OCI-LY7 (cell line): ENCODE data around the gene DISC1. TPM values are rescaled to one million over a fixed set of nuclear protein-coding genes. Genes with fewer than 3 reads are reported as not detected.

Source experiments
- BruUV-seq: library from RNA; stranded (reverse); fragments of 400-500 nt; replicated peaks from 2 replicates; lab custom pipeline; 2021; lab: Mats Ljungman, UMichigan
- CTCF ChIA-PET: fragments of 300-600 bp; sonication (Branson Sonifier 250); formaldehyde crosslinking; loops from one replicate; lab custom pipeline; 2022; ENCODE audit warnings: antibody characterized with exemption; ENCODE audit not compliant: unreplicated experiment; lab: Charles Lee
- POLR2A ChIA-PET: fragments of 300-600 bp; sonication (Branson Sonifier 250); formaldehyde crosslinking; loops from one replicate; lab custom pipeline; 2022; ENCODE audit warnings: antibody characterized with exemption; lab: Charles Lee
- DNase-seq: peaks from one replicate; pipeline ENCODE4 v3.0.0-alpha.2; 2015; ENCODE audit warnings: low spot score
- H2AFZ ChIP-seq: fragments of 200-600 bp; sonication (generic), shearing (Covaris generic); 2 replicates; pipeline ENCODE4 v1.6.1; 2014; ENCODE audit warnings: mild to moderate bottlenecking, antibody characterized with exemption, low read length, moderate library complexity
- H3K27ac ChIP-seq: fragments of 200-600 bp; sonication (generic); 2 replicates; pipeline ENCODE4 v1.5.1; 2014; ENCODE audit warnings: mixed run types, low read depth, mild to moderate bottlenecking, moderate library complexity, low read length, inconsistent platforms; ENCODE audit not compliant: poor library complexity, severe bottlenecking
- H3K36me3 ChIP-seq: fragments of 200-600 bp; sonication (generic); 2 replicates; pipeline ENCODE4 v1.6.1; 2014; ENCODE audit warnings: mild to moderate bottlenecking, antibody characterized with exemption, low read length, moderate library complexity, mixed read lengths; ENCODE audit not compliant: insufficient read depth
- H3K4me1 ChIP-seq: fragments of 200-600 bp; sonication (generic); 2 replicates; pipeline ENCODE4 v1.5.1; 2014; ENCODE audit warnings: mild to moderate bottlenecking, low read length; ENCODE audit not compliant: insufficient read depth, poor library complexity, severe bottlenecking
- H3K4me2 ChIP-seq: fragments of 200-600 bp; sonication (generic); 2 replicates; pipeline ENCODE4 v1.6.1; 2014; ENCODE audit warnings: mild to moderate bottlenecking, low read length
- H3K4me3 ChIP-seq: fragments of 200-600 bp; sonication (generic); 2 replicates; pipeline ENCODE4 v1.5.1; 2014; ENCODE audit warnings: mild to moderate bottlenecking, low read depth, low read length; ENCODE audit not compliant: poor library complexity, severe bottlenecking
- H3K79me2 ChIP-seq: fragments of 200-600 bp; sonication (generic); 2 replicates; pipeline ENCODE4 v1.6.1; 2016; ENCODE audit warnings: low read depth, mild to moderate bottlenecking, low read length, moderate library complexity, mixed read lengths; ENCODE audit not compliant: insufficient read depth
- H3K9me2 ChIP-seq: fragments of 200-600 bp; sonication (generic); 2 replicates; pipeline ENCODE4 v1.6.1; 2016; ENCODE audit warnings: mild to moderate bottlenecking, low read length, mixed read lengths; ENCODE audit not compliant: insufficient read depth
- H3K9me3 ChIP-seq: fragments of 200-600 bp; sonication (generic); 2 replicates; pipeline ENCODE4 v1.6.1; 2014; ENCODE audit warnings: mild to moderate bottlenecking, mixed run types, low read length, mixed read lengths
- H4K20me1 ChIP-seq: fragments of 200-600 bp; sonication (generic); 2 replicates; pipeline ENCODE4 v1.6.1; 2014; ENCODE audit warnings: mild to moderate bottlenecking, antibody characterized with exemption, low read length, moderate library complexity, mixed read lengths; ENCODE audit not compliant: insufficient read depth
- CTCF ChIP-seq: fragments of 200-600 bp; sonication (generic); conservative IDR thresholded peaks from 2 replicates; pipeline ENCODE4 v1.5.1; 2014; ENCODE audit warnings: mild to moderate bottlenecking, antibody characterized with exemption, low read length, moderate library complexity, mixed read lengths
- EZH2phosphoT487 ChIP-seq: fragments of 200-600 bp; sonication (generic); IDR thresholded peaks from 2 replicates; pipeline ENCODE4 v1.6.1; 2018; ENCODE audit warnings: low read depth, borderline replicate concordance, mild to moderate bottlenecking, mixed run types, antibody characterized with exemption, low read length, moderate library complexity, mixed read lengths
- intact Hi-C: fragments of 100-400 bp; cut with micrococcal nuclease; formaldehyde crosslinking; loops from one replicate; pipeline ENCODE4 v1.10.0; 2022; ENCODE audit not compliant: unreplicated experiment
- total RNA-seq, 2 experiments: library from RNA; depleted of rRNA in 1 of 2; stranded (reverse); fragments of >200 nt in 1 of 2; shearing (Covaris generic) in 1 of 2; gene quantifications; 2 replicates each; pipeline ENCODE4 v1.2.3, GENCODE V29; 2014 to 2022

DISC1 gene
- total RNA-seq, 2 experiments from 2014 or later = 0.91 TPM; not detected in 1

- intact Hi-C loops = no loop called here
Observed at GRCh38 chr1:231694075-231694431, 67.5 kb downstream of the DISC1 start.

DNA sequence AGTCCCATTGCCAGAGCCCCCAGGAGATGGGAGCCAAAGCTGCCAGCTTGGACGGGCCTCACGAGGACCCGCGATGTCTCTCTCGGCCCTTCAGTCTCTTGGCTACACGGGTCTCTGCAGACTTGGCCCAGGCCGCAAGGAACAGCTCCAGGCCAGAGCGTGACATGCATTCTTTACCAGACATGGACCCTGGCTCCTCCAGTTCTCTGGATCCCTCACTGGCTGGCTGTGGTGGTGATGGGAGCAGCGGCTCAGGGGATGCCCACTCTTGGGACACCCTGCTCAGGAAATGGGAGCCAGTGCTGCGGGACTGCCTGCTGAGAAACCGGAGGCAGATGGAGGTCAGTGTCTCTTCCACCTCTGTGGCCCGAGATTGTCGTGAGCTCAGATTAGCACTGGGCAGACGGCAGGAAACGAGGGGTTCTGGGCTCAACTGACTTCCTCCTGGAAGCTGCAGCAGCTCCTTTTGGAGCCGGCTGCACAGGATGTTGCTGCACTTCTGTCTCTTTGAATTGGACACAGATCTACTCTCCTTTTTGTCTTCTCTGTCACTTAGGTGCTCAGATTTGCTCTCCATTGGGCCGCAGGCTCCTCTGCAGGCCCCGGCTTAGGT, 68.0 kb downstream of the DISC1 start:
- Histone ChIP-seq H3K9me3 (no peaks in the 10 kb centered on the region), H3K4me3 (no peak overlapping the region), H4K20me1 (no peaks in the 10 kb centered on the region), H3K79me2 (no peaks in the 10 kb centered on the region), H3K9me2 (no peaks in the 10 kb centered on the region), H3K4me2 (no peak overlapping the region), H3K27ac (no peak overlapping the region), H3K36me3 (no peaks in the 10 kb centered on the region), H2AFZ (no peak overlapping the region), H3K4me1 (no peaks in the 10 kb centered on the region)
- CTCF ChIA-PET = no interaction called here
- DNase-seq = no peak
- no peak for TF ChIP-seq CTCF
- no peak for TF ChIP-seq EZH2phosphoT487
- POLR2A ChIA-PET = no interaction called here
- no TSS peak for BruUV-seq
- intact Hi-C loops = no loop called here

More at GRCh38 chr1:231694075-231694431, 67.5 kb downstream of the DISC1 start:
- Histone ChIP-seq H3K27ac (no peak overlapping the region), H3K36me3 (no peaks in the 10 kb centered on the region), H3K9me3 (no peaks in the 10 kb centered on the region), H3K4me2 (no peak overlapping the region), H3K9me2 (no peaks in the 10 kb centered on the region), H4K20me1 (no peaks in the 10 kb centered on the region), H3K79me2 (no peaks in the 10 kb centered on the region), H2AFZ (no peak overlapping the region), H3K4me3 (no peak overlapping the region), H3K4me1 (no peaks in the 10 kb centered on the region)
- CTCF ChIA-PET = no interaction called here
- no peak for DNase-seq
- no TSS peak for BruUV-seq
- POLR2A ChIA-PET = no interaction called here
- no peak for TF ChIP-seq EZH2phosphoT487
- TF ChIP-seq CTCF = no peak

DNA sequence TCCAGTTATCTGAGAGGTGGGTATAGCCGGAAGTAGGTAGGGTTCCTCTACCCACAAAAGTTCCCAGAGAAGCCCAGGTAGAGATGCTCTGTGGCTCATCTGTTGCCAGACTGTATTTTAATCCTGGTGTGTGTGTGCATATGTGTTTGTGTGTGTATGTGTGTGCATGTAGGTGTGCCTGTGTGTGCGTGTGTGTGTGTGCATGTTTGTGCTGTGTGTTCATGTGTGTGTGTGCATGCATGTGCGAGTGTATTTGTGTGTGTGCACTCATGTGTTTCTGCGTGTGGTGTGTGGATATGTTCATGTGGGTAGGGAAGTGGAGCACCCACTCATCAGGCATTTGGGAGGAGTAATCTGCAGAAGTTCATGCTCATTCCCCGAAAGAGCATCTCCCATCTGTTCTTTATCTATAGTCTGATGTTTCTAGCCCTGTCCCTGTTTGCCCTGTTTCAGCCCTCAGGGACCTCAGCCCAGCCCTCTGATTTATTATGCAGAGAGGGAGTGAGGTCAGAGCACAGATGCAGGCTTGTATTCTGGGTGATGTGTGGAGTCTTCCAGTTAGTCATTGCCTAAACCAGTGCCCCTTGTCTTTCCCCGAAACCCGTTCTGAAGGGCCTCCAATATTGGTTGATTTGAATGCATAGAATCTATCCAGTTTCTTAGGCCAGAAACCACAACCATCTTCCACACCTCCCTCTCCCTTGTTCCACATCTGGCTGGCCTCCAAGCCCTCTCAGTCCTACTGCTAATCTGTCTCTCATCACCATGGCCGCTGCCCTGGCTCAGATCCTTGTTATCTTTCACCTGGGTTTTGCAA, 69.1 kb downstream of the DISC1 start:
- no peaks in the 10 kb centered on the region for H3K36me3 ChIP-seq
- CTCF ChIA-PET = no interaction called here

More for the DNA sequence above, 69.1 kb downstream of the DISC1 start:
- Histone ChIP-seq H3K4me3 (no peak overlapping the region), H3K79me2 (no peaks in the 10 kb centered on the region), H2AFZ (no peak overlapping the region), H3K4me1 (no peaks in the 10 kb centered on the region), H3K27ac (no peak overlapping the region), H3K9me2 (no peaks in the 10 kb centered on the region), H4K20me1 (no peaks in the 10 kb centered on the region), H3K4me2 (no peak overlapping the region), H3K9me3 (no peaks in the 10 kb centered on the region)
- intact Hi-C loops = no loop called here
- POLR2A ChIA-PET = no interaction called here
- BruUV-seq = no TSS peak
- DNase-seq = no peak
- TF ChIP-seq CTCF (no peak), EZH2phosphoT487 (no peak)
